SIG-M5 treated with dmso at 0.1 percent for 504 hours (cell line): Measurements from ENCODE around the gene POC1A.
A peak's percentile ranks its signal among the peaks of the same experiment; 100 is the strongest.

Experiments
- DNase-seq: peaks from one replicate; lab custom pipeline; 2025; ENCODE audit not compliant: unreplicated experiment; lab: John Stamatoyannopoulos, UW

Gene POC1A

GRCh38 chr3:52070724-52071621 is 83.2 kb downstream of the POC1A start:
- DNase-seq, result no peak

DNA sequence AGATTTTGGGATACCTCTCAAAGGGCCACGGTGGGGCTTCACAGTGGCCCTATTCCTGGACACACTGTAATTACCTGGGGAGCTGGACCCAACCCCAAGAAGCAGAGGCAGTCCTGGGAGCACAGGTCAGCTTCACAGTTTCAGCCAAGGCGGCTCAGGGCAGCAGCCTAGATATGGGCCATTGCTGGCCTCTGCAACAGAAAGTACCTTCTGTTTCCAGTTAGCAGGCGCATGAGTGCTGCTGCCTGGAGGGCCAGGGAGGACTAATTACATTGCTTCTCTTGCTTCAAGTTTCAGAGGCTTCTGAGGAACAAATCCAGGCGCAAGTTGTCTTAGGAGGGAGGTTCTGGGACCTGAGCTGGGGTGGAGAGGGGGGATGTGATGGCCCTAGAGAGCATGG is 84.4 kb downstream of the POC1A start:
- no peak for DNase-seq

DNA sequence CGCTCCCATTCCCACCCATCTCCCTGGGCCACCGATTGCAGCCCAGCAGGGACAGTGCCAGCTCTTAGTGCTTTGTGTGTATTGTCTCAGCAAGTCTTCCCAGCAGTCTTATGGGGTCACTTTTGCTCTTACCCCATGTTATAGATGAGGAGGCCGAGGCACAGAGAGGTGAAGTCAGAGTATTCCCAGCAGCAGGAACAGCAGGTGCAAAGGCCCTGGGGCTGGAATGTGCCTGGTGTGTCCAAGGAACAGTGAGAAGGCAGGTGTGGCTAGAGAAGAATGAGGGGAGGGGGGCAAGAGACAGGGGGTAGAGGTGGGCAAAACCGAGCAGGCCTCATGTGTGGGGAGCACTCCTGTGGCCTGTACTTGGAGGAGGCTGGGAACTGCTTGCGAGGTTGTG is 85.1 kb downstream of the POC1A start:
- no peak for DNase-seq

DNA sequence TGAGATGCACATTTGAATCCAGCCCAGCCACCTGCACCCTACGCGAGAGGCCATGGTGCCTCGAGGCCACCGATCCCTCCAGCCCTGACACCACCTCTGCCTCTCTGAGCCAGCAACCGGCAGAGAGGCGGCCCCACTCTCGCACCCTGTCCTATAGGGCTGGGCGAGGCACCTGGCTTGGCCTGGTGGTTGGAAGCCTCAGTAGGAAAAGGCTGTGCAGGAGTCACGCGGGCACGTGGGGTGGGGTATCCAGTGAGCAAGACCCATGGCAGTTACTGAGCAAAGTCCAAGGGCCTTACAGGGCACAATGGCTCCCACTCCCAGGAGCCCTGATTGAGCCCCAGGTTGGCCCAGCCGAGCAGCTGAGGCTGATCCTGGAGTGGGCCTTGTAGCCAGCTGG is 85.5 kb downstream of the POC1A start:
- no peak for DNase-seq

DNA sequence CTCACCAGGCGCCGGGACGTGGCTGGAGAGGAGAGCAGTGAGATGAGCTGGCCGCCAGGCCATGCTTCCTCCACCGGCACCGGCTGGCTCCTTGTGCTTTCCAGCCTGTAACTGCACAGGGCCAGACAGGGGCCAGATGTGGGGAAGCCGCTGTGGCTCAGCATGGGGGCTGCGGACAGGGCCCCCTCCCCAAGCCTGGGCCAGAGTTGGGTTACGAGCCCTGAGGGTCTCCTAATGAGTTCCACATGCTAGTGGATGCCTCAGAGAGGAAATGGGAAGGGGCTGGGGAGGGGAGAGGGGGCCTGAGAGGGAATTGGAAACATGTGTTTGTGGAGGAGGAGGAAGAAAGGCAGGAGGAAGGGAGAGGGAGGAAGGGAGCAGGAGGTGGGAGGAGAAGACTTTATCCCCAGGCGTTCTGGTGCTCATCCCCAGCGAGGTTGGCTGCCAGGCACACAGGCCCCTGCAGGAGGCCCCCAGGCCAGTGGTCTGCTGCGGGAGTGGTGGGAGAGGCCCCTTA is 86.1 kb downstream of the POC1A start:
- no peak for DNase-seq

- DNase-seq, result no peak
These were observed 86.7 kb downstream of the POC1A start for GRCh38 chr3:52067526-52067925.

- DNase-seq, result no peak
These were observed 87.2 kb downstream of the POC1A start for GRCh38 chr3:52067046-52067445.

DNA sequence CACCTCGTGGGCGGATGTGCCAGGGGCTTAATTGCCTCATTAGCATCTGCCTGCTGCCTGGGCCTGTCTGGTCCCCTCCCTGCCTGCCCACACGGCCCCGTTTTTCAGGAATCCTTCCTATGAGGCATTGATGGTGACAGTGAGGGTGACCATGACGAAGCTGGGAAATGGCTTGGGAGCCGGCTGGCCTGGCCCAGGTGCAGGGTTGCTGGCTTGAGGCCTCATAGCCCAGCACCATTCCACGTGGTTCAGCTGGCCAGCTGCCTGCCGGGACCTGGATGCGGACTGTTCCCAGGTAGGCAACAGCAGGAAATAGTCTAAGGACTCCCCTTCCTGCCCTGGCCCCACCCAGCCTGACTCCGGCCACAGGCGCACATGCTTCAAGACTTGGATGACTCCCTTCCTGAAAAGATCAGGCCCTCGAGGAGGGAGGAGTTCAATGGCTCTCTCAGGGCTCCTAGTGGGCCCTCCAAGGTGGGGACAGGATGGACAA is 88.9 kb downstream of the POC1A start:
- no peak for DNase-seq

DNA sequence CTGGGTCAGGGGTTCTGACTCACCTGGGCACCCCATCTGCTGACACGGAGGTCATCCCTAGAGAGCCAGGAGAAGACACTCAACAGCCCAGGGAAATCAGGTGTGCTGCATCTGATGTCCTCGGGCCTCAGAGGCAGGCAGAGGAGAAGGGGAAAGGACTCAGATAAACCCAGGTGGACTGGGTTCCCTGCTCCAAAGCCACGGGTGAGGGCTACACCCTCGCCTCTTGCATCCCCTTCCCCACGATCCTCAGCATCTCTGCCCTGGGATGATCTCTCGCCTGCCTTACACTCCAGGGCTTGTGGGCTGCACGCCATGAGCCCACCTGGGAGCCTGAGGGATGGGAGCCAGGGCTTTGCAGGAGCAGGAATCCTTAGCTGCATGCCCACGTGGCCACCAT is 89.7 kb downstream of the POC1A start:
- DNase-seq, result no peak

- no peak for DNase-seq
These were observed 91.0 kb downstream of the POC1A start for GRCh38 chr3:52063026-52063723.

GRCh38 chr3:52062505-52062904 is 91.7 kb downstream of the POC1A start:
- DNase-seq, result peak; percentile 88

- DNase-seq, result no peak
These were observed 92.9 kb downstream of the POC1A start for GRCh38 chr3:52061121-52061910.

GRCh38 chr3:52059781-52060180 is 94.4 kb downstream of the POC1A start:
- DNase-seq, result no peak

- no peak for DNase-seq
These were observed 96.3 kb downstream of the POC1A start for GRCh38 chr3:52057812-52058495.

DNA sequence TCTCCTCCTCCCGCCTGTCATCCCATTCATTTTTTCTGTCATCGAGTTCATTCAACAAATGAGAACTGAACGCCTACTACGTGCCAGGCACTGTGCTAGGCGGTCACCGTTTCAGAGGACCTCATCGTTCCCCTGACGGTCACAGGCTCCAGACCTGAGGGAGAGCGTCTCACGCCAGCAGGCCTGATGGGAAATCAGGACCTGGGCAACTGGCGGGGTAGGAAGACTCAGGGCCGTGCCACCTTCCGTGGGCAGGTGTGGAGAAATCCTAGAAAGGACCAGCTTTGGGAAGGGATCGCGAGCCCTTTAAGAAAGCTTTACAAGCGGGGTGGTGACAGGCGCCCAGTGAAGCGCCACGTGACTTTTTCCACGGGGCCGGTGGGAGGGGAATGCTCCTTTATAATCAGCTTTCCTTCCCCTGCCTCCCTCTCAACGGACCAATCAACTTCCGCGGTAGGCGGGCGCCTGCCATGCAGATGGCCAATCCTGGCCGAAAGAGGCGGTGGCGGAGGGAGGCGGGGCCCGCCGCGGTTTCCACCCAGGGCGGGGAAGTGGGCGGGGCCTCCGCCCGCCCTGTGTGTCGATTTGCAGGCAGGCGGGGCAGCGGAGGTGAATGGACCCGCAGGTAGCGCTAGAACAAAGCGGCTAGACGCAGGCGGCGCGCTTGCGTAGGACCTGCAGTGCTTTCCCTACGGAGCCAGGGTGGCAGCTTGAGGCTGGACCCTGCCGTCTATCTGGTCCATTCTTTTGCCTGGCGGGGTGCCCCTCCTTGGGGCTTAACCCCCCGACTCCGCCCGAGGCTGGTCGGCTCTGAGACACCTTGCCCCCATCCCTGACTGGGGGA is 97.0 kb downstream of the POC1A start:
- peak; percentile 99 for DNase-seq

- peak; percentile 72 for DNase-seq
These were observed 97.7 kb downstream of the POC1A start, which contains the start of gene DUSP7 for GRCh38 chr3:52056521-52056967. Gene DUSP7, minus strand, starts transcription at chr3:52056571. Its CDS starts 205 bp downstream, at chr3:52056366.

DNA sequence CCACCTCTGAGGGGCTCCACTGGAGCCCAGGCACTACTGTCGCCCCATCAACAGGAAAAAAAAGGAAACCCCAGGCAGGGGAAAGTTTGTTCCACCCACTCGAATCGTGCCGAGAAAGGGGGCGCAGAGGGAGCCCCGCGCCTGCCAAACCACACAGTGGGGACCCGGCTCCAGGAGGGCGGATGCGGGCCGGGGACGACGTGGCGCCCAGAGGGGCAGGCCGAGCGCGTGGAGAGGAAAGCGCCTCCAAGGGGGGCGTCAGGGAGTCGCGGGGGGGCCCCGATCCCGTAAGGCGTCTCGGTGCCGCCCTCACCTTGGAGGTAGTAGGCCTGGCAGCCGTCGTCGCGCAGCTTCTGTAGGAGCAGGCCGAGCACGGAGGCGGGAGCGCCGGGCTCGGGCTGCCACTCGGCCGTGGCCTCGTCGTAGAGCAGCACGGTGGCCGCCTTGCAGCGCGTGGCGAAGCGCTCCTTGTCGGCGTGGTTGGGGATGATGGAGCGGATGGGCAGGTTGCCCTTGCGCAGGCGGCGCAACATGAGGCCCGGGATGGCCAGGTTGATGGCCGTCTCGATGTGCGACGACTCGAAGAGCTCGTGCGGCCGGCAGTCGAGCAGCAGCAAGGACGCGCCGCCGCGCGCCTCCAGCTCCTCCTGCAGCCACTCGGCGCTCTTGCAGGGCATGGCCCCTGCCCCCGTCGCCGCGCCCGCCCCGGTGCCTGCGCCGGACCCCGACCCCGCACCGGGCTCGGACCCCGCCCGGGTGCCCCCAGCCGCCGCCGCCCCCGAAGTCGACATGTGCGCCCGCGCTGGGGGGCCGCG is 98.5 kb downstream of the POC1A start:
- DNase-seq, result no peak

DNA sequence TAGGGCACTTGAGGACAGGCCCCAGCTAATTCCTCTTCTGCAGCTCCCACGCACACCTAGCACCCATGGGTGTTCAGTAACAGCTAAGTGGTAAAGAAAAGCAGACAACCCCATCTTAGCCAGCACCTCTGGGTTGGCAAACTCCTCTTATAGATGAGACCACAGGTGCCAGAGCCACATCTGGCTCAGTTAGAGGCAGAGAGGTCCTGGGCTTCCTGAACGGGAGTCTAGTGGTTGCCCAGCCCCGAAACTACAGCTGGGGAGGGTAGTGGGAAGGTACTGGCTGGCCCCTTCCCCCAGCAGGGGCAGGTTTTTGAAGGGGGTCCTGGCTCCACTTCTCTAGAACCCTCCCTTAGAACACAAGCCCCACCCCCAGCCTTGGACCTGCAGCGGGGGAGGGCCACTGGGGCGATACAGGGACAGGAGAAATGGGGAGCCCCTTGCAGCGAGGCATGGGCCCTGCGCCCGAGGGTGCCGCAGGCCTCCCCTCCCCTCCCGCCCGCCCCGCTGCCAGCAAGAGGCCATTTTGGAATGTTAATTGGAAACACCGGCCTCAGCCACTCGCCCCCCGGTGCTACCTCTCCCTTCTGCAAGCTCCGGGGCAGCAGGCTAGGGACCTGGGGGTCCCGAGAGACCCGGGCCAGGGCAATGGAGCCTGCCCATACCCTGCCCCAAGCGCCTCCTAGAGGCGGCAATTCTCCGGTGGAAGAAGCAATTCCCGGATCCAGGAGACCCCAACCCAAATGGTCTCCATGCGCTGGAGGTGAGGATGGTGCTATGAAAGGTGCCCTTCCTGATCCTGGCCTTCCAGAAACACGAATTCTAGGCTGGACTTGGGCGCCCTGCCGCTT is 99.3 kb downstream of the POC1A start:
- no peak for DNase-seq
